GM21717 (cell line): ENCODE measurements around the gene PPP1CB.

Experiments used
- ATAC-seq: cut with Tn5 transposase; IDR thresholded peaks from one replicate; pipeline ENCODE4 v1.9.1; 2021; ENCODE audit warnings: mild to moderate bottlenecking, moderate library complexity; ENCODE audit not compliant: unreplicated experiment

Gene PPP1CB

GRCh38 chr2:28751252-28751955 lies at the start of gene PPP1CB:
Gene PPP1CB (plus strand): TSS chr2:28751830. CDS start chr2:28752125, 295 bp downstream.
- peak; percentile 85 for ATAC-seq

- ATAC-seq = no peak
Observed at GRCh38 chr2:28702415-28702861, 49.2 kb upstream of the PPP1CB start.

- no peak for ATAC-seq
Observed at GRCh38 chr2:28702878-28703277, 48.8 kb upstream of the PPP1CB start.

- no peak for ATAC-seq
Observed at GRCh38 chr2:28704621-28705020, 47.0 kb upstream of the PPP1CB start.

- ATAC-seq = no peak
Observed at GRCh38 chr2:28705751-28706440, 45.7 kb upstream of the PPP1CB start.

GRCh38 chr2:28707592-28707991 lies 44.0 kb upstream of the PPP1CB start:
- ATAC-seq = no peak

- ATAC-seq = no peak
Observed at GRCh38 chr2:28709101-28709500, 42.5 kb upstream of the PPP1CB start.

GRCh38 chr2:28710545-28710944 lies 41.1 kb upstream of the PPP1CB start:
- no peak for ATAC-seq

- no peak for ATAC-seq
Observed at GRCh38 chr2:28713577-28714298, 37.9 kb upstream of the PPP1CB start.

GRCh38 chr2:28716265-28716865 lies 35.3 kb upstream of the PPP1CB start:
- no peak for ATAC-seq

- ATAC-seq = no peak
Observed at GRCh38 chr2:28717339-28717758, 34.3 kb upstream of the PPP1CB start.

- ATAC-seq = no peak
Observed at GRCh38 chr2:28720345-28720744, 31.3 kb upstream of the PPP1CB start.

GRCh38 chr2:28721601-28722191 lies 29.9 kb upstream of the PPP1CB start:
- ATAC-seq = no peak

GRCh38 chr2:28725021-28725711 lies 26.5 kb upstream of the PPP1CB start:
- ATAC-seq = no peak

- no peak for ATAC-seq
Observed at GRCh38 chr2:28726177-28726576, 25.5 kb upstream of the PPP1CB start.

- no peak for ATAC-seq
Observed at GRCh38 chr2:28729698-28730097, 21.9 kb upstream of the PPP1CB start.

- no peak for ATAC-seq
Observed at GRCh38 chr2:28730641-28731146, 20.9 kb upstream of the PPP1CB start.

GRCh38 chr2:28735511-28735910 lies 16.1 kb upstream of the PPP1CB start:
- ATAC-seq = no peak

GRCh38 chr2:28736034-28736433 lies 15.6 kb upstream of the PPP1CB start:
- no peak for ATAC-seq

GRCh38 chr2:28737655-28738054 lies 14.0 kb upstream of the PPP1CB start:
- ATAC-seq = no peak
